ENCODE results near the gene AFM.

GRCh38 chr4:73505567-73505966 lies 24.0 kb downstream of the AFM start:
- TF ChIP-seq CTCF (IDR thresholded peaks at IDR 0.05): no peak
- TF ChIP-seq EZH2 (IDR thresholded peaks at IDR 0.05): no peak
